GM18951 (cell line): ENCODE data around the gene MIAT.

ENCODE experiments used
- POLR2A ChIP-seq: IDR thresholded peaks from 4 replicates; pipeline ENCODE4 v1.6.1; 2011; ENCODE audit warnings: mild to moderate bottlenecking; ENCODE audit not compliant: insufficient read length, insufficient read depth; ENCODE audit errors: extremely low read depth
- in situ Hi-C: fragments of 300-500 bp; cut with MboI; formaldehyde crosslinking; loops from one replicate; pipeline ENCODE4 v1.12.0; 2022; ENCODE audit warnings: low sequenced_read_pairs, mixed read lengths, inconsistent platforms; ENCODE audit not compliant: unreplicated experiment

Gene MIAT

DNA sequence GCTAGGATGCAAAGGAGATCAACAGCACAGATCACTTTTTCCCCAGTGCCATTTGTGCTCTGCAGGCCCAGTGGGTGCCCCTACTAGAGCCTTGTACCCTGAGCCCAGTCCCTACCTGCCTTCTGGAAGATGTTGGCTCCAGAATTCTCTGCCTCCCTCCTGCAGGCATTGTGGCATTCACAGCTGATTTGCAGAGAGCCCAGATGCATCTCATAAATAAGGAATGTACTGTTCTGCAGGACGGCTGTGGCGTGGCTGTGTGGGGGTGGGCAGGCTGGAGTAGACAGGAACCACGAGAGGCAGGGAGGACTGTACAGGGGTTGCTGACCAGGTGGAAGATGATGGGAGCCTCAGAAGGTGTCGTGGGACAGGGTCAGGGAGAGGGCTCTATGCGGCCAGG lies 11.2 kb upstream of the MIAT start:
- in situ Hi-C loops, result no loop called here
- TF ChIP-seq POLR2A, result no peak

DNA sequence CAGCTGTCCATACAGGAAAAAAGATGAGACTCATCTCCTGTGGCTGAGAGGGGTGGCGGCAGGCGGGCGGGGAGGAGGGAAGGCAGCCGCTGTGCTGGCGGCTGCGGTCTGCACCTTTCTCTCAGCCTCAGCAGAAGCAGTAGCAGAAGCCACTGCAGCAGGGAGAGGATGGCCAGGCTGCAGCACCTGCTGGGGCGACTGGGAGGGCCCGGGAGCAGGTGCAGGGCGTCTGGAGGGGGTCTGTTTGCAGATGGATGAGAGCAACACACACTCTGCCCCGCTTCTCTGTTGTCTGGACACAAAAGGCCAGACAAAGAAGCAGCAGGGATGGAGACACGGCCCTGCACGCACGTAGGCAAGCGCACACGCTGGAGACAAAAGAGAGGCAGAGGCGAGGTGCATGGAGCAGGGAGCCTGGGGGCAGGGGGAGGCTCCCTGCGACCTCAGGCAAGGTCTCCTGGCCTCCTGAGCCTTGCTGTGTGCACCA lies 9.3 kb upstream of the MIAT start:
- in situ Hi-C loops, result no loop called here
- no peak for TF ChIP-seq POLR2A

DNA sequence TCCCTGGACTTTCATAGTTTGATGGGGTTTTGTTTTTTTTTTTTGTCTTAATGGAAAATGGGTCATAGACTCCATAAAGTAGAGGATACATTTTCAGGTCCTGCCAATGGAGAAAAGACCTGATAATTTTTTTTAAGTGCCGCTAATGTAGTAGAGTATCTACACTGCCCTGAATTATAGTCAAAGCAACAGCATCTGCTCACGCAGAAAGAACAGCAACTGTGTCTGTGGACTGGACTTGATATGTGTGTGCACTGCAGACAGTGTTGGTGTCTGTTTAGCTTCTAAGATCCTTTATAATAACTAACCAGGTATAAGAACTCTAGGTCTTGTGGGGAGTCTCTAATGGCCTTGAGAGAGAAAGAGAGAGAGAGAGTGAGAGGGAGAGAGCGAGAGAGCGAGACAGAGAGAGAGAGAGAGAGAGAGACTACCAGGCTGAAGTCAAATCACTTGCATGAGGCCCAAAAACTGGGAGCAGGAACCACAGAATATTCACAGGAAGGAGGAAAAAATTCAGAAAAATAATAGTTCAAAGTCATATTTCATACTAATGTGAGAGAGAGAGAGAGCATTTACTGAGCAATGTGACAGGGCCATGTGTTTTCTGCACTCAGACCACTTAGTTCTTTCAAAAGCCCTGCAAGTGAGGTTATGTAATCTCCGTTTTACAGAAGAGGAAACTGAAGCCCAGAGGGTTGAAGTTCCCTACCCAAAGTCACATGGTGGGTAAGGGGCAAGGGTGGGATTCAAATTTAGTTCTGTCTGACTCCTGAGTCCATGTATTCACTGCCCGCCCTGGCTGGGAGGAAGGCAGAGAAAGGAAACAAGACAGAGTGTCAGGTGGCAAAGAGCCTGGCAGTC lies 8.6 kb upstream of the MIAT start:
- TF ChIP-seq POLR2A, result no peak
- in situ Hi-C loops, result no loop called here

DNA sequence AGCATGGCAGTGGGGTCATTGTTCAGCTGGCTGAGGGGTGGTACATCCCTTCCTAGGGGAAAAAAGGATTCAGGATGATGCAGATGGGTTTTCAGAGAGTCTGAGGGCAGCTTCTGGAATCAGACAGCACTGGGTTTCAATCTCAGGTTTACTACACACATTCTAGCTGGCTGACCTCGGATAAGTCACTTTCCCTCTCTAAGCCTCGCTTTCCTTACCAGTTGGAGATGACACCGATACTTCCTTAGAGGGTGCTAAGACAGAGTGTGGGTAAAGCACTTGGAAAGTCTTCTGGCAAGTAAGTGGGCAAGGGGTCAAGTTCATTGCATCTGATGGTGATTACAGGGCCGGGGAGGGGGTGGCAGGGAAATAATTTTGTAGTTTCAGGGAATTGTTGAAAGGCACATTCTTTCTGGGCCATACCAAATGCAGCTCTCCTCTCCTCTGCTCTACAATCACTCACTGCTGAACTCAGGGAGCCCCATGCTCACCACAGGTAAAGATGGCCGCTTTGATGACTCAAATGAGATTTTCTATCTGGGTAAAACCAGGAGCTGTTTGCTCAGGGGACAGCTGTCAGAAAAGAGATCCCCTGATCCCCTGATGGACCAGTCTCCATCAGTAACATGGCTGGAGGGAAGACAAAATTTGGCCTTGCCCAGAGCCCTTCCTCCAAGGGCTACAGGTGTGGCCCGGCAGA lies 6.5 kb upstream of the MIAT start:
- no peak for TF ChIP-seq POLR2A
- in situ Hi-C loops, result no loop called here

DNA sequence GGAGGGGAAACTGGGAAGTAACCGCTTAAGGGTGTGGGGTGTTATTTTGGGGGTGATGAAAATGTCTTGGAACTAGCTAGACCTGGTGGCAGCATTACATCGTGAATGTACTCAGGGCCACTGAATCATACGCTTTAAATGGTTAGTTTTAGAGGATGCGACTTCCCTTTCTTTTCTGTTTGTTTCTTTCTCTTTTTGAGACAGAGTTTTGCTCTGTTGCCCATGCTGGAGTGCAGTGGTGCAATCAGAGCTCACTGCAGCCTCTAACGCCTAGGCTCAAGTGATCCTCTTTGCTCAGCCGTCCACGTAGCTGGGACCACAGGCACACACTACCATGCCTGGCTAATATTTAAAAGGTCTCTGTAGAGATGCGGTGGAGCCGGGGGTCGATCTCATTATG lies 5.6 kb upstream of the MIAT start:
- no peak for TF ChIP-seq POLR2A

DNA sequence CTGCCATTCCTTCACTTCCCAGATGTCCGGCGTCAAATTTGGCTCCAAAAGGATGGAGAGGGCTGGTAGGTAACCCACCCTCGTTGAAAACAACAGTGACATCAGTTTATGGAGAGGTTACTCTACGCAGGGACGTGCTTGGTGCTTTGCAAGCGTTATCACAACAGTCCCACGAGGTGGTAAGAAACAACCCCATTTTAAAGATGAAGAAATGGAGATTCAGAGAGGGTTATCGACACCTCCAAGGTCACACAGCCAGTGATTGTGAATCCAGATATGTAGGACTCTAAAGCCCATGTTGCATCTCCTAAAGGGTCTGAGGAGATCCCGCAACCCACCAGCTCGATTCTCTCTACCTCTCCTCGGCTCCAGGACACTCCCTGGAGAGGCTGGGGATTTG lies 773 bp downstream of the MIAT start:
- TF ChIP-seq POLR2A, result no peak
- in situ Hi-C loops, result no loop called here

More for the DNA sequence above, 5.6 kb upstream of the MIAT start:
- in situ Hi-C loops, result no loop called here

DNA sequence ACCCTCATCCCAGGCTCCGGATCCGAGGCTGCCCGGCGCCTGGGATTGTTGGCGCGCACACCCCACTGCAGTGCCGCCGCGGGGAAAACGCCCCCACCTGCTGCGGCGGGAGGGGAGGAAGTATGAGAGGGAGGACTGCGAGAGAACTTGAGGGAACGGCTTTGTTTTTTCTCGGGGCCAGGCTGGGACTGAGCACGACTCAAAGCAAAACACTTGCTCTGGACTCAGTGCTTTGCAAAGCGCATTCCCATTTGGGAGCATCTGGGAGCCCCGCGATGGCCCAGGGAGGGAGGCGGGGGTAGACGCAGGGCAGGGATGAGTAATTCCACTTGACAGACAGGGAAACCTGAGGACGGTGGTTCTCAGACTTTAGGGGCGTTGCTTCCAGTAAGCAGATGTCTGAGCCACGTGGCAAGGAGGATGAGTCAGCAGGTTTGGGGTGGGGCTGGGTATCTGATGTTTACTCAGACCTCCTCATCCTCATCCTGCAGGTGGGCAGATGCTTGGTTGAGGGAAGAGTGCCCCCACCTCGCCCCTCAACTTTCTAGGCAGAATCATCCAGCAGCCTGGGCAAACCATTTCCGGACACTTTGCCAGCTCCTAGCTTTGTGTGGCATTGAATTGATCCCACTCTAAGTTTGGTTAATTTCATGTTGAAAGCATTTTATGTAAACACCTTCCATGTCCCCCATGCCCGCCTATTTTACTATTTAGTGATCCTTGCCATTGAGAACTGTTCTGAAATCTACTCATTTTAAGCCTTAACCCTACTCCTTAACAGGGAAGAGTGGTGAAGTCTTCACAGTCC lies 1.5 kb downstream of the MIAT start:
- no peak for TF ChIP-seq POLR2A
- in situ Hi-C loops, result no loop called here

DNA sequence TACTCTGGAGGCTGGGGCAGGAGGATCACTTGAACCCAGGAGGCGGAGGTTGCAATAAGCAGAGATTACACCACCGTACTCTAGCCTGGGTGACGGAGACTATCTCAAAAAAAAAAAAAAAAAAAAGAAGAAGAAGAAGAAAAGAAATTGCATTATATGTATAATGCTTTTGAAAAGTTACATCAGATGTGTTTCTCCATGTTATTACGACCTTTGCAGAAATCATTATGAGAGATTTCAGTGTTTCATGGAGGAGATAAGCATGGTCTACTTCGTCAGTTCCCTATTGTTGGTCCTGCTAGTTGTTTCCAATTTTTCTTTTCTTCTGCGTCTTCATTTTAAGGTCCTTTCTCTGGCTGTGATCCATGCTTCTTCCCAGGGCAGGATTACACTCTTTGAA lies 3.0 kb downstream of the MIAT start:
- no peak for TF ChIP-seq POLR2A

DNA sequence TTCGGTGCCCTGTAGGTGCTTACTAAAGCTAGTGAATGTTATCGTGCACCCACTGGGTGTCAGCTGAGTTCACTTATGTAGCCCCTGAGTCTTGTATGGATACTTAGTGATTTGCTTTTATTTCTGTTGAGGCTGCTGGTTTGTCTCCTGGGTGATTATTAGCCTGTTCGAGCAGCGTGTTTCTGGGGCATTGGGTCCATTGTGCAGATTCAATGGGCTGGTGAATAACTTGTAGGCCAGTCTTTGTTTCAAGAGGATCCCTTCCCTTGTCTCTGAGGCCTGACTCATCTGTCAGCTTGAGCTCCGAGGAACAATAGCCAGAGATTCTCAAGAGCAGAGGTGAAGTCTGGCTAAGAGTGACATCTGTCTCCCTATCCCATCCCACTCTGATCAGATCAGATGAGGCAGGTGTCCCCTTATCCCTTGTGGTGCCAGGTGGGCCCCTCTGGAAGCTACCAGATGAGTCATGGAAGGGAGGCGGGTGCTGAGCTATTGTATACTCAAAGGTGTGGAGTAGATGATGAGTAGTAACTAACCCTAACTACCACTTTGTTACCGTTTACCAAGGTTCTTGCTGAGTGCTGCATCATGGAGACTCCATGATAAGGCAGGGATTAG lies 3.7 kb downstream of the MIAT start:
- in situ Hi-C loops, result no loop called here
- TF ChIP-seq POLR2A, result no peak

More for the DNA sequence above, 3.0 kb downstream of the MIAT start:
- in situ Hi-C loops, result no loop called here

DNA sequence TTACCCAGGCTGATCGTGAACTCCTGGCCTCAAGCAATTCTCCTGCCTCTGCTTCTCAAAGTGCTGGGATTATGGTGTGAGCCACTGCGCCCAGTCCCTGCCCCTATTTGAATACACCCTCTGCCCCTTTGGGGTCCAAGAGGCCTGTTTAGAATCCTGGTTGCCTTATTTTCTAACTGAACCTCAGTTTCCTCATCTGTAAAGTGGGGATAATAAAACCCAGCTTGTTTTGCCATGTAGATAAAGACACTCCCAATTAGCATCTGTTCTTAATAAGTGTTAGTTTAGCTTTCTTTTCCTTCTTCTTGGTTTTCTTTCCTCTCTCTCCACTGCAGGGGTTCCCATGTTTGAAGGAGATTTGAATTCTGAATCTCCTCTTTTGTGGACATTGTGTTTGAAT lies 4.8 kb downstream of the MIAT start:
- TF ChIP-seq POLR2A, result no peak
- in situ Hi-C loops, result no loop called here

DNA sequence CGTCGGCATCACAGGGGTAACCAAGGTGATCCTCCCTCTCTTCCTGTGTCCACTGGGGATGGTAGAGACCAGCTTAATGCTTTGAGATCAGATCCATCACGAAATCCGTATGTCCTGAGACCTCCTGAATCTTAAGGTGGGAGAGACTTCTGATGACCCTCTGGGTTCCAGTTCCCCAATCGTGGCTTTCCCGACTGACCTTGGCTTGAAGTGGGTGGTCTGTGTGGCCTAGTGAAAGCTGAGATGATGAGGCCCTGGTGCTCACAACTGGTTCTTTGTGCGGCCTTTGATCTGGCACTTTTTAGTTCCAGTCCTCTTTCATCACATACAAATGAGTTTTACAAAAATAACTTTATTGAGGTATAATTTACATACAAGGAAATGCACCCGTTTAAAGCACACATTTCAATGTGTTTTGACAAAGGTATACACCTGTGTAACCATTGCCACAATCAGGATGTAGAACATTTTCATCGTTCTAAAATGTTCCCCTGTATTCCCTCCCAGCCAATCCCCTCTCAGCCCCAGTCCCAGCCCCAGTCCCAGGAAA lies 6.1 kb downstream of the MIAT start:
- no peak for TF ChIP-seq POLR2A
- in situ Hi-C loops, result no loop called here

DNA sequence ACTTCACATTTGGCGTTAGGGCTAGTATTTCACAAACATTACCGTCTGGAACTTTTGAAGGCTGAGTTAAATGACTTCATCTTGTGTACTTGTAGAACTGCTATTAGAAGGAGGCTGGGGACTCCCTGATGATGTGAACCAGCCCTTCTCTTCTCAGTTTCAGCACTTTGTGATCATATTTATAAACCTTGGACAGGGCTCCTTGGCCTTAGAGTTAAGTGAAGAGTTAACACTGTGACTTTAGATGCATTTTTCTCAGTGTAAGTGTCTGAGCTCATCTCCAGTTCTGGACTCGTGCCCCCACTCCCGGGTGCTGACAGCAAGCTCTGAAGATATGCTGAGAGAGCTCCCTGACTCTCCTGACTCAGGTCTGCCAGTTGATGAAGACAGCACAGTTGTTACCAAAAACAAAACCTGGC lies 8.4 kb downstream of the MIAT start:
- no peak for TF ChIP-seq POLR2A
- in situ Hi-C loops, result no loop called here

DNA sequence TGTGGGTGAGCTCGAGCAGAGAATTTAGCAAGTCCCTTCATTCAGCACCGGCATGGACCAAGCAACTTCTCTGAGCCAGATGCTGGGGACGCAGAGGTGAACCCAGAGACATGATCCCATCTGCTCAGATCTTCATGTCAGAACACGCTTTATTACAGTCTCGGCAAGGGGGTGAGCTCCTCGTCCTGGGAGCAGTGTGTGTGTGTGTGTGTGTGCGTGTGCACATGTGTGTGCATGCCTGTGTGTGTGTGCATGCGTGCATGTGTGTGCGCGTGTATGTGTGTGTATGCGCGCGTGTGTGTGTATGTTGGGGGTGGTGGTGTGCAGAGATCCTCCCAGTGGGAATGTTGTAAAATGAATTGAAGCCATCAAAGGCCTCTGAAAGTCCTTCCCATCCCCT lies 9.8 kb downstream of the MIAT start:
- in situ Hi-C loops, result no loop called here
- no peak for TF ChIP-seq POLR2A

DNA sequence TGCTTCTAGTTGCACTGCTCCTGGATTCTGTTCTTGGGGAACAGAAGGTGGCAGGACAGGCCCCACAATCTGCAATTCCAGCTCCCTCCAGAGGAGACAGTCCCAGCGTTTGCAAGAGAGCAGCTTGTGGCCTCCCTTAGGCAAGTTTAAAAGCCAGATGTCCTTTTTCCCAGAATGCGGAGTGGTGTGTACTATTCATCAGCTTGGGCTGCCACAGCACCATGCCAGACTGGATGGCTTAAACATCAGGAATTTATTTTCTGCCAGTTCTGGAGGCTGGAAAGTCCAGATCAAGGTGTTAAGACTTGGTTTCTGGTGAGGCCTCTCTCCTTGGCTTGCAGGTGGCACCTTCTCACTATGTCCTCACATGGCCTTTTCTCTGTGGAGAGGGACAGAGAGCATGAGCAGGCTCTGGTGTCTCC lies 11.7 kb downstream of the MIAT start:
- TF ChIP-seq POLR2A, result no peak
- in situ Hi-C loops, result no loop called here
